ENCODE measurements around the gene BICC1.

DNA sequence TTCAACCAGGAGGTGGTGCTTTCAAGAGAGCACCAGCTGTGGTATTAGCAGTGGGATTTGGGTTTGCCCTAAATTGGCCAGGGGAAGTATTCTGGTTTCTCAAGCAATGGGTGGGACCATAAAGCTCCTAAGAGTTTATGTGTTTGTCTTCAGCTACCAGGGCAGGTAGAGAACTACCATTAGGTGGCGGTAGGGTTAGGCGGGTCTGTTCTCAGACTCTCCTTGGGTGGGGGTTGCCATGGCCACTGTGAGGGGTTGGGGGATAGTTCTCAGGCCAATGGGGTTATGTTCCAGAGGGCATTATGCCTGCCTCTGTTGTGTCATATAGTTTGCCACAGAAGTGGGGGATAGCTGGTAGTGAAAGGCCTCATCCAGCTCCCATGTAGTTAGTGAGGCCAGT lies 47.7 kb upstream of the BICC1 start:
- TF ChIP-seq, protein P1, sequence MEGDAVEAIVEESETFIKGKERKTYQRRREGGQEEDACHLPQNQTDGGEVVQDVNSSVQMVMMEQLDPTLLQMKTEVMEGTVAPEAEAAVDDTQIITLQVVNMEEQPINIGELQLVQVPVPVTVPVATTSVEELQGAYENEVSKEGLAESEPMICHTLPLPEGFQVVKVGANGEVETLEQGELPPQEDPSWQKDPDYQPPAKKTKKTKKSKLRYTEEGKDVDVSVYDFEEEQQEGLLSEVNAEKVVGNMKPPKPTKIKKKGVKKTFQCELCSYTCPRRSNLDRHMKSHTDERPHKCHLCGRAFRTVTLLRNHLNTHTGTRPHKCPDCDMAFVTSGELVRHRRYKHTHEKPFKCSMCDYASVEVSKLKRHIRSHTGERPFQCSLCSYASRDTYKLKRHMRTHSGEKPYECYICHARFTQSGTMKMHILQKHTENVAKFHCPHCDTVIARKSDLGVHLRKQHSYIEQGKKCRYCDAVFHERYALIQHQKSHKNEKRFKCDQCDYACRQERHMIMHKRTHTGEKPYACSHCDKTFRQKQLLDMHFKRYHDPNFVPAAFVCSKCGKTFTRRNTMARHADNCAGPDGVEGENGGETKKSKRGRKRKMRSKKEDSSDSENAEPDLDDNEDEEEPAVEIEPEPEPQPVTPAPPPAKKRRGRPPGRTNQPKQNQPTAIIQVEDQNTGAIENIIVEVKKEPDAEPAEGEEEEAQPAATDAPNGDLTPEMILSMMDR (IDR thresholded peaks at IDR 0.05; ENCODE audit: insufficient read depth, low read length) = no peak
- no peak for TF ChIP-seq GABPA (IDR thresholded peaks at IDR 0.05; ENCODE audit: low read depth)
- TF ChIP-seq, protein P2, sequence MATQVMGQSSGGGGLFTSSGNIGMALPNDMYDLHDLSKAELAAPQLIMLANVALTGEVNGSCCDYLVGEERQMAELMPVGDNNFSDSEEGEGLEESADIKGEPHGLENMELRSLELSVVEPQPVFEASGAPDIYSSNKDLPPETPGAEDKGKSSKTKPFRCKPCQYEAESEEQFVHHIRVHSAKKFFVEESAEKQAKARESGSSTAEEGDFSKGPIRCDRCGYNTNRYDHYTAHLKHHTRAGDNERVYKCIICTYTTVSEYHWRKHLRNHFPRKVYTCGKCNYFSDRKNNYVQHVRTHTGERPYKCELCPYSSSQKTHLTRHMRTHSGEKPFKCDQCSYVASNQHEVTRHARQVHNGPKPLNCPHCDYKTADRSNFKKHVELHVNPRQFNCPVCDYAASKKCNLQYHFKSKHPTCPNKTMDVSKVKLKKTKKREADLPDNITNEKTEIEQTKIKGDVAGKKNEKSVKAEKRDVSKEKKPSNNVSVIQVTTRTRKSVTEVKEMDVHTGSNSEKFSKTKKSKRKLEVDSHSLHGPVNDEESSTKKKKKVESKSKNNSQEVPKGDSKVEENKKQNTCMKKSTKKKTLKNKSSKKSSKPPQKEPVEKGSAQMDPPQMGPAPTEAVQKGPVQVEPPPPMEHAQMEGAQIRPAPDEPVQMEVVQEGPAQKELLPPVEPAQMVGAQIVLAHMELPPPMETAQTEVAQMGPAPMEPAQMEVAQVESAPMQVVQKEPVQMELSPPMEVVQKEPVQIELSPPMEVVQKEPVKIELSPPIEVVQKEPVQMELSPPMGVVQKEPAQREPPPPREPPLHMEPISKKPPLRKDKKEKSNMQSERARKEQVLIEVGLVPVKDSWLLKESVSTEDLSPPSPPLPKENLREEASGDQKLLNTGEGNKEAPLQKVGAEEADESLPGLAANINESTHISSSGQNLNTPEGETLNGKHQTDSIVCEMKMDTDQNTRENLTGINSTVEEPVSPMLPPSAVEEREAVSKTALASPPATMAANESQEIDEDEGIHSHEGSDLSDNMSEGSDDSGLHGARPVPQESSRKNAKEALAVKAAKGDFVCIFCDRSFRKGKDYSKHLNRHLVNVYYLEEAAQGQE (IDR thresholded peaks at IDR 0.05; ENCODE audit: insufficient replicate concordance, low read depth) = no peak

Data from HL-60 (cell line).